Subcutaneous adipose tissue (tissue), 4 donors: ENCODE data around the gene MMD2. TPM values are rescaled to one million over a fixed set of nuclear protein-coding genes. Genes with fewer than 3 reads are reported as not detected.

ENCODE experiments used
- CTCF ChIP-seq: fragments of 450-650 bp; IDR thresholded peaks from one replicate; pipeline ENCODE4 v1.5.1; 2016; ENCODE audit warnings: low read depth, mild to moderate bottlenecking, control low read depth, antibody characterized with exemption, moderate library complexity
- total RNA-seq, 4 donors: library from RNA; depleted of rRNA; stranded (reverse); fragments of >200 nt; gene quantifications; one replicate each; pipeline ENCODE4 v1.1.0, GENCODE V29; 2016

Gene MMD2
- total RNA-seq, 4 donors from 2014 or later, result not detected

- no peak for TF ChIP-seq CTCF
Observed at GRCh38 chr7:4931943-4932342, 27.0 kb downstream of the MMD2 start.

GRCh38 chr7:4929005-4929404 is 30.0 kb downstream of the MMD2 start:
- TF ChIP-seq CTCF, result no peak

- no peak for TF ChIP-seq CTCF
Observed at GRCh38 chr7:4928445-4928844, 30.5 kb downstream of the MMD2 start.

DNA sequence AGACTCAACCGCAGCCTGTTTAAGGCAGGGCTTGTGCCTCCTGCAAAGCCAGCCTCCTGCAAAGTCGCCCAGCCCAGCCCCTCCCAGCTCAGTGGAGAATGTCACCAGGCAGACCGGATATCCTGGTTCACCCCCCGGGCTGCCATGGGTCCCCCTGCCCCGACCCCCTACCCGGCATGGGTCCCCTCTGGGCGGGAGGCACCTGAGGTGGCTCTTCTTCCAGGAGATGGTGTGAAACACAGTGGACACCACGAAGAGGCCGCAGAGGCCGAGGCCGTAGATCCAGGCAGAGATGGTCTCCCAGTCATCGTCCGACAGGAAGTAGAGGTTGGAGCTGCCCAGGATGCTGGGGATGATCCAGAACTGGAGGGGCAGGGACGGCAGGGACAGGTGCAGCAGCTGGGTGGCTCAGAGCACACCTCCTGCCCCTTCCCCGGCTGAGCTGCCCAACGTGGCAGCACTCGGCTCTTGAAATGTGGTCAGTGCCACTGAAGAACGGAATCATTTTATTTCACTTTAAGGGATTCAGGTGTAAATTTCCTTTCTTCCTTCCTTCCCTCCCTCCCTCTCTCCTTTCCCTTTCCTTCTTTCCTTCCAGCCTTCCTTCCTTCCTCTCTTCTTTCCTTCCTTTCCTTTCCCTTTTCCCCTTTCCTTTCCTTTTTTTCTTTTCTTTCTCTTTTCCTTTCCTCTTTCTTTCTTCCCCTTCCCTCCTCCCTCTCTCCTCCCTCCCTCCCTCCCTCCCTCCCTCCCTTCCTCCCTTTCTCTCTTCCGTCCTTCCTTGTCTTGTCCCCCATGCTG is 38.8 kb downstream of the MMD2 start:
- TF ChIP-seq CTCF, result no peak

GRCh38 chr7:4916113-4916512 is 42.9 kb downstream of the MMD2 start:
- no peak for TF ChIP-seq CTCF

DNA sequence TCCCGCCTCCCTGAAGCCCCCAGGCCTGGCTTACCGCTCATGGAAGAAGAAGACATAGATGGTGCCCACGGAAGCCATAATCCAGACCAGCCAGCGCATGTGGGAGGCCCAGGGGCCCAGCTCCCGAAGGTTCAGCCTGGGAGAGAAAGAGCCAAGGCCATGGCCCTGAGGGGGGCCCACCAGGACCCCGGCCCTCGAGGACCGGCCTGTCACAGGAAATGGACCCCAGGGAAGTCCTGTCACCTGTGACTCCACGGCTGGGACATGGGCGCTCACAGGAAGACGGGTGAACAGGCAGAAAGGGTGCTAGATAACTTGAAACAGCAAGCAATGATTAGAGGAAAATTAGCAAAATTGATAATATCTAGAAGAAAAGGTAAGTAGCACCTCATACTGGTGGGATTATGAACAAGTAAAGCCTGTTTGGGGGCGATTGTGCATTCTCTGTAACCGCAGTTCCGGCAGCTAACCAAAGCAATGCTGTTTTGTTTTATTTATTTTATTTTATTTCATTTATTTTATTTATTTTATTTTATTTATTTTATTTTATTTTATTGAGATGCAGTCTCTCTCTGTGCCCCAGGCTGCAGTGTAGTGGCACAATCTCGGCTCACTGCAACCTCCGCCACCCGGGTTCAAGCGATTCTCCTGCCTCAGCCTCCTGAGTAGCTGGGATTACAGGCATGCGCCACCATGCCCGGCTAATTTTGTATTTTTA is 47.7 kb downstream of the MMD2 start:
- no peak for TF ChIP-seq CTCF

GRCh38 chr7:4906682-4907081 is 52.3 kb downstream of the MMD2 start:
- no peak for TF ChIP-seq CTCF
